H1 (cell line): ENCODE measurements around the gene PSMB9. TPM values are rescaled to one million over a fixed set of nuclear protein-coding genes. Genes with fewer than 3 reads are reported as not detected.

ENCODE experiments used
- CTCF ChIA-PET: fragments of 300-600 bp; sonication (Branson Sonifier 250); formaldehyde crosslinking; loops from one replicate; lab custom pipeline; 2021; ENCODE audit not compliant: partially characterized antibody; lab: Charles Lee
- POLR2A ChIA-PET: fragments of 300-600 bp; sonication (Branson Sonifier 250); formaldehyde crosslinking; loops from one replicate; lab custom pipeline; 2021; ENCODE audit warnings: inconsistent platforms; ENCODE audit not compliant: partially characterized antibody; lab: Charles Lee
- DNase-seq, 2 experiments: peaks; one replicate each; pipeline versions ENCODE4 v3.0.0 to v3.0.0-alpha.2; 2010 to 2022; ENCODE audit warnings: low spot score in 2 of 2, low read depth in 1 of 2, mixed read lengths in 1 of 2
- FAIRE-seq: peaks from 2 replicates; lab custom pipeline; 2011; peaks lifted over from hg19 to GRCh38; lab: Jason Lieb, UNC
- H2AFZ ChIP-seq: 2 replicates; pipeline ENCODE4 v1.8.1; 2012; ENCODE audit warnings: low read length, inconsistent platforms
- H2AK5ac ChIP-seq: 2 replicates; pipeline ENCODE4 v1.6.1; 2013; ENCODE audit warnings: low read depth, low read length
- H2BK120ac ChIP-seq: replicated peaks from 2 replicates; pipeline ENCODE3; 2013; ENCODE audit warnings: low read depth, low read length, inconsistent platforms
- H2BK12ac ChIP-seq: 2 replicates; pipeline ENCODE4 v1.6.1; 2013; ENCODE audit warnings: low read depth, low read length
- H2BK15ac ChIP-seq: 2 replicates; pipeline ENCODE4 v1.6.1; 2013; ENCODE audit warnings: low read length
- H2BK20ac ChIP-seq: 2 replicates; pipeline ENCODE4 v1.6.1; 2013; ENCODE audit warnings: low read length
- H2BK5ac ChIP-seq: 2 replicates; pipeline ENCODE4 v1.6.1; 2013; ENCODE audit warnings: low read depth, low read length
- H3K14ac ChIP-seq: 2 replicates; pipeline ENCODE4 v1.6.1; 2013; ENCODE audit warnings: inconsistent platforms; ENCODE audit not compliant: insufficient read length
- H3K18ac ChIP-seq: 2 replicates; pipeline ENCODE4 v1.6.1; 2013; ENCODE audit warnings: low read length; ENCODE audit errors: extremely low read depth
- H3K23ac ChIP-seq: 2 replicates; pipeline ENCODE4 v1.6.1; 2013; ENCODE audit warnings: inconsistent platforms; ENCODE audit not compliant: insufficient read length
- H3K23me2 ChIP-seq: 2 replicates; pipeline ENCODE4 v1.6.1; 2013; ENCODE audit warnings: low read depth, low read length
- H3K27ac ChIP-seq: 2 replicates; pipeline ENCODE4 v1.6.1; 2011; ENCODE audit warnings: low read depth, low read length, inconsistent platforms
- H3K27me3 ChIP-seq, 4 experiments: replicated peaks in 1 of 4; 1 replicate in 1 of 4; 2 replicates in 3 of 4; pipeline versions ENCODE4 v1.6.1 to v1.8.1; 2011 to 2013; ENCODE audit warnings: low read length in 3 of 4, mild to moderate bottlenecking in 3 of 4, inconsistent platforms in 2 of 4, mixed read lengths in 2 of 4, moderate library complexity in 1 of 4; ENCODE audit not compliant: control insufficient read depth in 3 of 4, insufficient read depth in 3 of 4; ENCODE audit errors: extremely low read depth in 1 of 4
- H3K36me3 ChIP-seq, 4 experiments: 2 replicates each; pipeline versions ENCODE4 v1.6.1 to v1.8.1; 2011 to 2013; ENCODE audit warnings: mild to moderate bottlenecking in 4 of 4, low read length in 3 of 4, moderate library complexity in 2 of 4, control low read depth in 1 of 4, inconsistent platforms in 1 of 4; ENCODE audit not compliant: insufficient read depth in 4 of 4, control insufficient read depth in 2 of 4
- H3K4ac ChIP-seq: replicated peaks from 2 replicates; pipeline ENCODE3; 2013; ENCODE audit warnings: low read length, low read depth, mixed read lengths, inconsistent platforms; ENCODE audit not compliant: insufficient read length
- H3K4me1 ChIP-seq, 4 experiments: replicated peaks in 1 of 4; 1 replicate in 1 of 4; 2 replicates in 3 of 4; pipeline versions ENCODE4 v1.6.1 to v1.8.1; 2011 to 2013; ENCODE audit warnings: low read length in 3 of 4, inconsistent platforms in 2 of 4, mixed read lengths in 1 of 4; ENCODE audit not compliant: insufficient read depth in 4 of 4, control insufficient read depth in 3 of 4
- H3K4me2 ChIP-seq, 2 experiments: 2 replicates each; pipeline versions ENCODE4 v1.6.1 to v1.8.1; 2011 to 2013; ENCODE audit warnings: low read depth in 2 of 2, low read length in 2 of 2, control low read depth in 1 of 2, inconsistent platforms in 1 of 2, mild to moderate bottlenecking in 1 of 2; ENCODE audit not compliant: insufficient read depth in 1 of 2
- H3K4me3 ChIP-seq, 4 experiments: fragments of 200-600, 300-600 bp in 1 of 4; sonication (generic), shearing (Covaris generic), sonication (Bioruptor Twin) in 1 of 4; 2 replicates each; pipeline versions ENCODE4 v1.5.1 to v1.8.1; 2011 to 2016; ENCODE audit warnings: low read length in 4 of 4, low read depth in 3 of 4, control low read depth in 2 of 4, inconsistent platforms in 2 of 4, mild to moderate bottlenecking in 2 of 4, mixed read lengths in 1 of 4, moderate library complexity in 1 of 4; ENCODE audit not compliant: insufficient read depth in 2 of 4; ENCODE audit errors: extremely low read depth in 1 of 4
- H3K56ac ChIP-seq: replicated peaks from 2 replicates; pipeline ENCODE3; 2013; ENCODE audit warnings: low read depth, mild to moderate bottlenecking, mixed read lengths, low read length, inconsistent platforms; ENCODE audit not compliant: insufficient read length
- H3K79me1 ChIP-seq: 2 replicates; pipeline ENCODE4 v1.6.1; 2013; ENCODE audit warnings: low read depth, low read length, control low read depth
- H3K79me2 ChIP-seq, 2 experiments: 2 replicates each; pipeline versions ENCODE4 v1.6.1 to v1.8.1; 2012 to 2013; ENCODE audit warnings: low read length in 2 of 2, mild to moderate bottlenecking in 2 of 2, inconsistent platforms in 1 of 2; ENCODE audit not compliant: insufficient read depth in 2 of 2, control insufficient read depth in 1 of 2
- H3K9ac ChIP-seq, 4 experiments: replicated peaks in 1 of 4; 1 replicate in 1 of 4; 2 replicates in 3 of 4; pipeline versions ENCODE4 v1.6.1 to v1.8.1; 2011 to 2013; ENCODE audit warnings: low read depth in 3 of 4, low read length in 3 of 4, control low read depth in 2 of 4, mild to moderate bottlenecking in 2 of 4, moderate library complexity in 2 of 4, inconsistent platforms in 1 of 4; ENCODE audit errors: extremely low read depth in 1 of 4
- H3K9me3 ChIP-seq, 2 experiments: 2 replicates each; pipeline versions ENCODE4 v1.6.1 to v1.8.1; 2012 to 2013; ENCODE audit warnings: mild to moderate bottlenecking in 2 of 2, moderate library complexity in 2 of 2, control low read depth in 1 of 2, inconsistent platforms in 1 of 2, low read depth in 1 of 2, low read length in 1 of 2, mixed read lengths in 1 of 2; ENCODE audit not compliant: insufficient read depth in 2 of 2
- H4K20me1 ChIP-seq, 2 experiments: replicated peaks in 1 of 2; 2 replicates each; pipeline versions ENCODE3 to v1.8.1; 2011 to 2013; ENCODE audit warnings: inconsistent platforms in 2 of 2, low read length in 2 of 2, mild to moderate bottlenecking in 1 of 2; ENCODE audit not compliant: insufficient read depth in 2 of 2, control insufficient read depth in 1 of 2
- H4K5ac ChIP-seq: 2 replicates; pipeline ENCODE4 v1.6.1; 2013; ENCODE audit warnings: low read length, low read depth, mixed read lengths, inconsistent platforms; ENCODE audit not compliant: insufficient read length
- H4K8ac ChIP-seq: 2 replicates; pipeline ENCODE4 v1.8.0; 2013; ENCODE audit warnings: mild to moderate bottlenecking, moderate library complexity, low read length, inconsistent platforms; ENCODE audit not compliant: insufficient read depth; ENCODE audit errors: extremely low read depth
- H4K91ac ChIP-seq: replicated peaks from 2 replicates; pipeline ENCODE3; 2013; ENCODE audit warnings: low read length, mixed read lengths, inconsistent platforms; ENCODE audit not compliant: insufficient read length
- ASH2L ChIP-seq: fragments of 200-600, 300-600 bp; sonication (generic); IDR thresholded peaks from one replicate; pipeline ENCODE4 v1.7.1; 2017; ENCODE audit warnings: low read length
- BRCA1 ChIP-seq: IDR thresholded peaks from 2 replicates; pipeline ENCODE4 v1.6.1; 2012; ENCODE audit warnings: low read depth, low read length, improper control_type of control experiment
- E2F6 ChIP-seq: IDR thresholded peaks from 2 replicates; pipeline ENCODE4 v1.6.1; 2012; ENCODE audit warnings: inconsistent platforms
- GTF2F1 ChIP-seq: IDR thresholded peaks from 2 replicates; pipeline ENCODE4 v1.6.1; 2012; ENCODE audit warnings: low read depth, low read length, improper control_type of control experiment, borderline replicate concordance
- JUND ChIP-seq: IDR thresholded peaks from 2 replicates; pipeline ENCODE4 v1.6.1; 2011; ENCODE audit warnings: mild to moderate bottlenecking, improper control_type of control experiment, low read length
- KDM1A ChIP-seq: fragments of 200-600, 300-600 bp; sonication (generic); IDR thresholded peaks from 2 replicates; pipeline ENCODE4 v1.7.1; 2016; ENCODE audit warnings: mild to moderate bottlenecking, low read length, borderline replicate concordance
- NANOG ChIP-seq: IDR thresholded peaks from 2 replicates; pipeline ENCODE4 v1.6.1; 2011; ENCODE audit warnings: low read length, low read depth, mild to moderate bottlenecking, inconsistent platforms; ENCODE audit not compliant: insufficient read depth, poor library complexity, severe bottlenecking
- RBBP5 ChIP-seq: IDR thresholded peaks from 2 replicates; pipeline ENCODE4 v1.7.1; 2012; ENCODE audit warnings: low read depth, mild to moderate bottlenecking, inconsistent platforms, low read length, moderate library complexity, borderline replicate concordance
- SIX5 ChIP-seq: IDR thresholded peaks from 2 replicates; pipeline ENCODE4 v1.6.1; 2011; ENCODE audit warnings: mild to moderate bottlenecking, low read depth, low read length
- SRF ChIP-seq: IDR thresholded peaks from 2 replicates; pipeline ENCODE4 v1.6.1; 2011; ENCODE audit warnings: mild to moderate bottlenecking, low read depth, low read length, moderate library complexity
- SUZ12 ChIP-seq: fragments of 200-600 bp; sonication (generic); IDR thresholded peaks from 2 replicates; pipeline ENCODE4 v1.6.1; 2012; ENCODE audit warnings: mild to moderate bottlenecking, inconsistent platforms, low read length, moderate library complexity, mixed read lengths
- TAF1 ChIP-seq: IDR thresholded peaks from 2 replicates; pipeline ENCODE4 v1.6.1; 2011; ENCODE audit warnings: mild to moderate bottlenecking, low read depth, low read length
- USF2 ChIP-seq: IDR thresholded peaks from 2 replicates; pipeline ENCODE4 v1.6.1; 2011; ENCODE audit warnings: low read length, improper control_type of control experiment
- WGBS, 2 experiments: shearing (Covaris generic) in 1 of 2; methylation state at CpG; one replicate each; pipeline versions ENCODE4 v1.1.6 to v1.1.7; 2013 to 2015; ENCODE audit warnings: low lambda C conversion rate in 2 of 2, mixed read lengths in 2 of 2, inconsistent platforms in 1 of 2, low coverage in 1 of 2, missing lambda C conversion rate in 1 of 2; ENCODE audit not compliant: insufficient replicate concordance in 2 of 2, insufficient coverage in 1 of 2, insufficient read length in 1 of 2; ENCODE audit errors: extremely low coverage in 1 of 2, missing lambda C conversion rate in 1 of 2; 5-methylcytosine and 5-hydroxymethylcytosine counted together
- polyA plus RNA-seq, 7 experiments: library from polyadenylated mRNA; depleted of rRNA in 3 of 7; stranded (reverse) in 5 of 7; unstranded in 2 of 7; fragments of >200 nt in 5 of 7; fragments of 200-250 nt in 2 of 7; gene quantifications; 1 replicate in 5 of 7; 2 replicates in 1 of 7; 4 replicates in 1 of 7; pipeline versions ENCODE4 v1.2.1 to v1.2.3, GENCODE V29; 2011 to 2013; ENCODE audit warnings: missing spikeins in 2 of 7, mixed read lengths in 2 of 7
- total RNA-seq: library from RNA; stranded (reverse); fragmentation: NEBNext Ultra II Directional; extraction: Animal tissue kit (Norgen Biotek cat#: 25700); gene quantifications from 2 replicates; pipeline ENCODE4 v1.2.1, GENCODE V29; 2021

The PSMB9 gene
- total and polyA plus RNA-seq, 2 of the 8 experiments (the other 6 are each of a cell fraction or from before 2014, with no cell fraction given): 4.5 to 22.8 TPM

GRCh38 chr6:32889533-32889932, 35.5 kb downstream of the PSMB9 start:
- H3K79me1 ChIP-seq: no peaks in the 10 kb centered on the region
- H3K56ac ChIP-seq: no peak overlapping the region
- H2AFZ ChIP-seq: no peak overlapping the region
- no peaks in the 10 kb centered on the region for H3K36me3 ChIP-seq
- no peak overlapping the region for H2AK5ac ChIP-seq
- no peak overlapping the region for H3K4ac ChIP-seq
- no peak overlapping the region for H3K4me2 ChIP-seq
- H4K5ac ChIP-seq: no peak overlapping the region
- no peak overlapping the region for H2BK20ac ChIP-seq
- CTCF ChIA-PET: interaction anchor here (0.8 kb wide), 1 partner anchor 456 kb away, joined by 4 read pairs; no protein-coding TSS in a partner anchor
- no peak overlapping the region for H2BK5ac ChIP-seq
- H4K20me1 ChIP-seq: peaks cover 0 to 2% of the 10 kb centered on the region in 2 experiments
- no peak overlapping the region for H3K4me3 ChIP-seq
- H3K79me2 ChIP-seq: no peaks in the 10 kb centered on the region
- no peaks in the 10 kb centered on the region for H3K27me3 ChIP-seq
- no peak overlapping the region for H2BK12ac ChIP-seq
- no peak overlapping the region for H2BK15ac ChIP-seq
- no peaks in the 10 kb centered on the region for H3K4me1 ChIP-seq
- H3K23me2 ChIP-seq: peaks cover 2% of the 10 kb centered on the region; the same call in 1 of the 2 replicates
- no peak overlapping the region for H2BK120ac ChIP-seq
- no peak overlapping the region for H3K27ac ChIP-seq
- no peak overlapping the region for H3K9ac ChIP-seq
- no peak overlapping the region for H3K18ac ChIP-seq
- H4K91ac ChIP-seq: no peak overlapping the region
- FAIRE-seq: no peak
- H4K8ac ChIP-seq: no peak overlapping the region
- 94% methylated on average over 1 of the region's 1 CpG; no CpG with 5 or more reads in 1 of the 2 experiments for WGBS, 2 experiments
- no peak overlapping the region for H3K23ac ChIP-seq
- no peak for DNase-seq
- POLR2A ChIA-PET: interaction anchor here (0.6 kb wide), 1 partner anchor 16 kb away, joined by 3 read pairs; no protein-coding TSS in a partner anchor
- no peaks in the 10 kb centered on the region for H3K9me3 ChIP-seq
- H3K14ac ChIP-seq: no peak overlapping the region
- TF ChIP-seq TAF1: no peak
- no peak for TF ChIP-seq JUND
- TF ChIP-seq E2F6: no peak
- TF ChIP-seq SUZ12: no peak
- no peak for TF ChIP-seq GTF2F1
- no peak for TF ChIP-seq KDM1A
- no peak for TF ChIP-seq RBBP5
- TF ChIP-seq ASH2L: no peak
- TF ChIP-seq SRF: no peak
- no peak for TF ChIP-seq USF2
- no peak for TF ChIP-seq BRCA1
- TF ChIP-seq SIX5: no peak
- no peak for TF ChIP-seq NANOG
